GM11168 (cell line): ENCODE results near the gene B4GALNT4.

Source experiments
- in situ Hi-C: fragments of 300-500 bp; cut with MboI; formaldehyde crosslinking; loops from one replicate; pipeline ENCODE4 v1.12.0; 2022; ENCODE audit warnings: low sequenced_read_pairs; ENCODE audit not compliant: unreplicated experiment

B4GALNT4 gene

DNA sequence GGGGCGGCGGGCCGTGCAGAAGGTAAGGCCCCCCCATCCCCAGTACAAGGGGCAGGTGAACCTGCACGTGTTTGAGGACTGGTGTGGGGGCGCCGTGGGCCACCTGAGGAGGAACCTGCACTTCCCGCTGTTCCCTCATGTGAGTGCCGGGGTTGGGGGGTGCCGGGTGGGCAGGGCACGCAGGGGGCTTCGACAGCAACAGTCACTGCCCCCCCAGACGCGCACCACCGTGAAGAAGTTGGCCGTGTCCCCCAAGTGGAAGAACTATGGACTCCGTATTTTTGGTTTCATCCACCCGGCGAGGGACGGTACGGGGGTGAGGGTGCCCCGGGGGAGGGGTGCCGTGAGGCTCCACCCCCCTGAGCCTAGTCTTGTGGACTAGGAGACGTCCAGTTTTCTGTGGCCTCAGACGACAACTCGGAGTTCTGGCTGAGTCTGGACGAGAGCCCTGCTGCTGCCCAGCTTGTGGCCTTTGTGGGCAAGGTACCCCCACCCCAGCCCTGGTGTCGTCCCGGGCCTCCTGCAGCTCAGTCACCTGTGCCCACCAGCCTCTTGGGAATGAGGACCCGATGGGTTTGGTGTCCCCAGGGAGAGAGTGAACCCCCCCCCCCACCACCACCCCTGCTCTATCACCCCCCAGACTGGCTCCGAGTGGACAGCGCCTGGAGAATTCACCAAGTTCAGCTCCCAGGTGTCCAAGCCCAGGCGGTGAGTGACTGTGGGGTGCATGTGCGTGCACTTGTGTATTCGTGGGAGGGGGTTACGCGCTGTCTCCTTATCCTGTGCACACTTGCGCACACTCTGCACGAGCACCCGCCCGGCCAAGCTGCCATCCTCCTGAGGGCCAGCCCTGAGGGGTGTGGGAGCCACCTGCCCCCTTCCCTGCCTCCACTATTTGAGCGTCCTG is 3.8 kb downstream of the B4GALNT4 start:
- in situ Hi-C loops, result no loop called here

DNA sequence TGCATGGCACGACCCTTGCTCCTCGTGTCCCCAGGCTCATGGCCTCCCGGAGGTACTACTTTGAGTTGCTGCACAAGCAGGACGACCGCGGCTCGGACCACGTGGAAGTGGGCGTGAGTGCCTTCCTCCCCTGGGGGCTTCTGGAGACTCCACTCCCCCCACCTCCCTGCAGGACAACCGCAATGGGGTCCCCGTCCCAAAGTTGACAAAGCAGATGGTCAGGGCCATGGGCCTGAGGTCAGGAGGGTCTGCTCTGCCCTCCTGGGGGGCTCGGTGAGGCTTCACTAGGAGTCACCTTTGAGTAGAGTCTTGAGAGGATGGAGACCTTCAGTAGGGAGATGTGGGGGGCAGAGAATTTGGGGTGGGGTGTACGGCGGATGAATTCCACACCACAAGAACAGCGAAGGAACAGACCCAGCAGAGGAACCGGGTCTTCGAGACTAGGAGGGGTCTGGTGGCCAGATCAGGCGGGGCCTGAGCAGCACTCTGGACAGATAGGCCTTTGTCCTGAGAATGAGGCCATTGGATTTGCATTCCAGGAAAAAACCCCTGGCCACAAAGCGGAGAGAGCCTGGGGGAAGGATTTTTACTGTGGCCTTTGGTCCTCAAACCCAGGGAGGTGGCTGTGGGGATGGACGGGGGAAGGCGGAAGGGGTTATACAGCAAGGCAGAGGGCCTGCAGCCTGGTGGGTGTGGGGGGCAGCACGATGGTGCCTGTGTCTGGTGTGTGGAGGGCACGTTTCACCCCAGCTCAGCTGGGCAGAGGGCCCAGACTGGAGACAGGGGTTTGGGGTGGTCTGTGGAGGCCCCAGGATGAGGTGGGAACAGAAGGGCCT is 4.6 kb downstream of the B4GALNT4 start:
- in situ Hi-C loops, result no loop called here

DNA sequence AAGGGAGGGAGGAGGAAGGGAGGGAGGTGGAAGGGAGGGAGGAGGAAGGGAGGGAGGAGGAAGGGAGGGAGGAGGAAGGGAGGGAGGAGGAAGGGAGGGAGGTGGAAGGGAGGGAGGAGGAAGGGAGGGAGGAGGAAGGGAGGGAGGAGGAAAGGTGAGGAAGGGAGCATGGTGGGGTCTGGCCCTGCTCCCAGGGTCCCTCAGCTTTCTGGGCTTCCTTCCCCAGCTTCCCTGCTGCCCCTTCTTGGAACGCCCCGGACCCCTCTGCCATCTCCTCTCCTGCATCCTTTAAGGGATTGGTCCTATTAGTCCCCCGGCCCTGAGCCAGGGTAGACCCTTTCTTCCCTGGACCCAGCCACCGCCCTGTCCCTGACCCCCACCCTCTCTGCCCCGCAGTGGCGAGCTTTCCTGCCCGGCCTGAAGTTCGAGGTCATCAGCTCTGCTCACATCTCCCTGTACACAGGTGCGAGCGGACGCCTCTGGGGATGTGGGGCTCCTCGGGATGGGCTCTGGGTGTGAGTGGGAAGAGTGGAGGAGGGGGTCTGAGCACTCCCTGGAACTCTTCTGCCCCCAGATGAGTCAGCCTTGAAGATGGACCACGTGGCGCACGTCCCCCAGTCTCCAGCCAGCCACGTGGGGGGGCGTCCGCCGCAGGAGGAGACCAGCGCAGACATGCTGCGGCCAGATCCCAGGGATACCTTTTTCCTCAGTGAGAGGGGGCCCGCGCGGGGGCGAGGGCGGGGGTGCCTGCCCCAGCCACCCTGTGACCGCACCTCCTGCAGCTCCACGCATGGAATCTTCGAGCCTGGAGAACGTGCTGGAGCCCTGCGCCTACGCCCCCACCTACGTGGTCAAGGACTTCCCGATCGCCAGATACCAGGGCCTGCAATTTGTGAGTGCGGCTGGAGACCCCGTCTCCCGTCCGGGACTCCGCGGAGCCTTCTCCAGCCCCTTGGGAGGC is 6.0 kb downstream of the B4GALNT4 start:
- in situ Hi-C loops, result no loop called here

DNA sequence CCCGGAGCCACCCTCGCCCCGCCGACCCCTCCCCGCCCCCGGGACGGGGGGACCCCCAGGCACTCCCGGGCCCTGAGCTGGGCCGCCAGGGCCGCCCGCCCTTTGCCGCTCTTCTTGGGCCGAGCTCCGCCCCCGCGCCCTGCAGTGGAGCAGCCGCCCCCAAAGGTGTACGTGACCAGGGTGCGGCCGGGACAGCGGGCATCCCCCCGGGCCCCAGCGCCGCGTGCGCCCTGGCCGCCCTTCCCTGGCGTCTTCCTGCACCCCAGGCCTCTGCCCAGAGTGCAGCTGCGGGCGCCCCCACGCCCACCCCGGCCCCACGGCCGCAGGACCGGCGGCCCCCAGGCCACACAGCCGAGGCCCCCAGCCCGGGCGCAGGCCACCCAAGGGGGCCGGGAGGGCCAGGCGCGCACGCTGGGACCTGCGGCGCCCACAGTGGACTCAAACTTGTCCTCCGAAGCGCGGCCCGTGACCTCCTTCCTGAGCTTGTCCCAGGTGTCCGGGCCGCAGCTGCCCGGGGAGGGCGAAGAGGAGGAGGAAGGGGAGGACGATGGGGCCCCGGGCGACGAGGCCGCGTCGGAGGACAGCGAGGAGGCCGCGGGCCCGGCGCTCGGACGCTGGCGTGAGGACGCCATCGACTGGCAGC is 7.4 kb downstream of the B4GALNT4 start:
- in situ Hi-C loops, result no loop called here

DNA sequence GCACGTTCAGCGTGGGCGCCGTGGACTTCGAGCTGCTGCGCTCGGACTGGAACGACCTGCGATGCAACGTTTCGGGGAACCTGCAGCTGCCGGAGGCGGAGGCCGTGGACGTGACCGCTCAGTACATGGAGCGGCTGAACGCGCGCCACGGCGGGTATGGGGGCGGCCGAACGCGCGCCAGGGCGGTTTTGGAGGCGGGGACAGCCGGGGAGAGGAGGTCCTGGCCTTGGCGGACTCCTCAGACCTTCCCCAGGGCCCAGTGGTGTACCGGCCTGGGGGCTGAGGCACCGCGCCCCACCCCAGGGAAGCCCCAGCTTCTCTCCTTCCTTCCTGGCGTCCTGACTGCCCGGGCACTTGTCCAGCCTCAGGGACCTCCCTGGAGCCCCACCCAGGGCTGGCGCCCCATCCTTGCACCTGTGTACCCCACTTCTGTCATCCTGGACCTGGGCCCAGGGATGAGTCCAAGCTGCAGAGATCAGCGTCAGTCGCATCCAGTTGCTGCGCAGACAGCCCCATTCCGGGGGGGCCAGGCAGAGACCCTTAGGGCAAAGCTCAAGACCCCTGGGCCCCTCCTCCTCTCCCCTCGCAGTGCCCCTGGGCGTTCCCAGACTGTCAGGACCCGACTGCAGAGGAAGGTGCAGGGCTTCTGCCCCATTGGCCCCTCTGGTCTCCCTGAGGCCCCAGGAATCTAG is 8.0 kb downstream of the B4GALNT4 start:
- in situ Hi-C loops, result no loop called here

DNA sequence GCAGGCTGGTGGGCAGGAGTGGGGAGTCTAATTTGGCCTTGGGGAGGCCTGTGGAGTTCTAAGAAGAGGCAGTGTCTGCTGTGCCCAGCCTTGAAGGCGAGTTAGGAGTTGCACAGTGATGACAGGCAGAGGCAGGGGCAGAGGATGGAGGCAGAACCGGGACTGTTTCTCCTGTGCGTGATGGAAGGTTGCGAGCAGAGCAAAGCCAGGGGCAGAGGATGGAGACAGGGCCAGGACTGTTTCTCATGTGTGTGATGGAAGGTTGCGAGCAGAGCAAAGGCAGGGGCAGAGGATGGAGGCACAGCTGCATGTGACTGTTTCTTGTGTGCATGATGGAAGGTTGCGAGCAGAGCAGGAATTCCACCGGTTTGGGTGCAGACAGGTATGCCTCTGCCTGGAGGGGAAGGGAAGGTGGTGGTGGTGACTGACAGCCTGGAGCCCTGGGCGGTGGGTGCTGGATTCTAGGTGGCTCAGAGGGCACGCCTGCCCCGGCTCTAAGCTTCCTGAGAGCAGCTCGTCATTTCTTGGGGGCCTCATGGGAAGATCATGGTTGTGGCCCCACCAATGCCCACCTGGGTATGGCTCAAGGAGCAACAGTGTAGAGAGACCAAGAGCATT is 8.7 kb downstream of the B4GALNT4 start:
- in situ Hi-C loops, result no loop called here

DNA sequence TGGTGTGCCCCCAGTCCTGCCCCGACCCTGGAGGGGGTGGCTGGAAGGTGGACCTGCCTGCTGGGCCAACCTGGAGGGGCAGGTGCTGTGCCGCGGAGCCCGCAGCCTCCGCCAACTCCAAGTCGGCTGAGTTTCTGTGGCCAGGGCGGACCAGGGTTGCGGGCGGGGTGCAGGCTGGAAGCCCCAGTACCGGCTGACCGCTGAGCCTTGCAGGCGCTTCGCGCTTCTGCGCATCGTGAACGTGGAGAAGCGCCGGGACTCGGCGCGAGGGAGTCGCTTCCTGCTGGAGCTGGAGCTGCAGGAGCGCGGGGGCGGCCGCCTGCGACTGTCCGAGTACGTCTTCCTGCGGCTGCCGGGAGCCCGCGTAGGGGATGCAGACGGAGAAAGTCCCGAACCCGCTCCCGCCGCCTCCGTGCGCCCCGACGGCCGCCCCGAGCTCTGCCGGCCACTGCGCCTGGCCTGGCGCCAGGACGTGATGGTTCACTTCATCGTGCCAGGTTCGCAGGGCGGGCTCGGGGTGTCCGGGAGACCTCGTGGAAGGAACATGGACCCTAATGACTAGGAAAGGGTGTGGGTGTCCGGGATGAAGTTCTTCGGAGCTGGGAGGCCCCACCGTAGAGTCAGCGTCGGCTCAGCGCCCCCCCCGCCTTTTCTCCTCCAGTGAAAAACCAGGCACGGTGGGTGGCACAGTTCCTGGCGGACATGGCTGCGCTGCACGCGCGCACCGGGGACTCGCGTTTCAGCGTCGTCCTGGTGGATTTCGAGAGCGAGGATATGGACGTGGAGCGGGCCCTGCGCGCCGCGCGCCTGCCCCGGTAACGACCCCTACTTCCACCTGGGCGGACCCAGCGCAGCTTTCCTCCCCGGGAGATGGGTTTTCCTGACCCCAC is 10.2 kb downstream of the B4GALNT4 start:
- in situ Hi-C loops, result no loop called here

DNA sequence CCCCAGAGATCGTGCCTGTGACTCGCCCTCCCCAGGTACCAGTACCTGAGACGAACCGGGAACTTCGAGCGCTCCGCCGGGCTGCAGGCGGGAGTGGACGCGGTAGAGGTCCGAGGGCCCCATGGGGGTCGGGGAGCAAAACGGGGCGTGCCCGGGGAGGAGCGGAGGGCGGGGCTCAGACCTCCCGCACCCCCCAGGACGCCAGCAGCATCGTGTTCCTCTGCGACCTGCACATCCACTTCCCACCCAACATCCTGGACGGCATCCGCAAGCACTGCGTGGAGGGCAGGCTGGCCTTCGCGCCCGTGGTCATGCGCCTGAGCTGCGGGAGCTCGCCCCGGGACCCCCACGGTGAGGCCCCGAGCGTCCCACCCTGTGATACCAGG is 10.8 kb downstream of the B4GALNT4 start:
- in situ Hi-C loops, result no loop called here

DNA sequence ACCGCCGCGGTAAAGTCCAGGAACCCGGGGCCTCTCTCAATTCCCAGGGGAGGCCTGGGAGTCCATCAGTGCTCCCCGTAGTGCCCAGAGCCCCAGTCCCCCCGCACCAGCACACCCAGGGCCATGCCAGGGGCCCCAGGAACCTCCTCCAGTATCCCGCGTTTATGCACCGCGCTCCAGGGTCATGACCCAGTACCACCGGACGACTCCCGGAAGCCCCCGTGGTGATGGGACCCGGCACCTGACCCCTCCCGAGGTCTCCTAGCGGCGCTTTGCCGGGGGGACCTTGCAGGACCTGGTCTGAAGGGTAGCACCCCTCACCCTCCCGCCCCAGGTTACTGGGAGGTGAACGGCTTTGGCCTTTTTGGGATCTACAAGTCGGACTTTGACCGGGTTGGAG is 11.2 kb downstream of the B4GALNT4 start:
- in situ Hi-C loops, result no loop called here

DNA sequence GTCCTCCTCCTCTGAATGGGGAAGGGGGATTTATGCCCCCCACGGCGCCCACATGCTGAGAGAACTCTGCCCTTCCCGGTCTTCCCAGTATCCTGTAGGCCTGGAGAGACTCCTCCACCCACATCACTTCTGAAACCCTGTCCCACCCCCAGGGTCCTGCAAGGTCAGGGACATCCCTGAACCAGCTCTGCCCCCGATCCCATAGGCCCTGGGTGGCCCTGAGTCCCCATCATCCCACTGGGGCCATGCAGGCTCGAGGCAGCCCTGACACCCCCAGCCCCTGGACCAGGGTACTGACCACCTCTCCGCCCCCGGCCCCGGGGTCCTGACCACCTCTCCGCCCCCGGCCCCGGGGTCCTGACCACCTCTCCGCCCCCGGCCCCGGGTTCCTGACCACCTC is 11.7 kb downstream of the B4GALNT4 start:
- in situ Hi-C loops, result no loop called here

DNA sequence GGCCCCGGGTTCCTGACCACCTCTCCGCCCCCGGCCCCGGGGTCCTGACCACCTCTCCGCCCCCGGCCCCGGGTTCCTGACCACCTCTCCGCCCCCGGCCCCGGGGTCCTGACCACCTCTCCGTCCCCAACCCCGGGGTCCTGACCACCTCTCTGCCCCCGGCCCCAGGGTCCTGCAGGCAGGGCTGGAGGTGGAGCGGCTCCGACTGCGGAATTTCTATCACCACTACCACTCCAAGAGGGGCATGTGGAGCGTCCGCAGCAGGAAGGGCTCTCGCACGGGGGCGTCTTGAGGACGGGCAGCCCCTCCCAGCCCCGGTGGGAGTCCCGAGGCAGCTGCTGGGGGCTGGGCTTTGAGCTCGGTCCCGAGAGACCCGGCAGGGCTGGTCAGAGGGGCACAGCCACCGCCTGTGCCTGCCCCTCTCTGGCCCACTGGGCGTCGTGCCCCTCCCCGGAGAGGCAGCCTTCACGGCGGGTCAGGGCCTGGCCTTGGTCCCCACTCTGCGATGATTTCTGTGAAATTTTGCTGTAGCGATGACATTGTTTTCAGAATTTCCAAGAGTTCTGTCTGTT is 12.3 kb downstream of the B4GALNT4 start:
- in situ Hi-C loops, result no loop called here

DNA sequence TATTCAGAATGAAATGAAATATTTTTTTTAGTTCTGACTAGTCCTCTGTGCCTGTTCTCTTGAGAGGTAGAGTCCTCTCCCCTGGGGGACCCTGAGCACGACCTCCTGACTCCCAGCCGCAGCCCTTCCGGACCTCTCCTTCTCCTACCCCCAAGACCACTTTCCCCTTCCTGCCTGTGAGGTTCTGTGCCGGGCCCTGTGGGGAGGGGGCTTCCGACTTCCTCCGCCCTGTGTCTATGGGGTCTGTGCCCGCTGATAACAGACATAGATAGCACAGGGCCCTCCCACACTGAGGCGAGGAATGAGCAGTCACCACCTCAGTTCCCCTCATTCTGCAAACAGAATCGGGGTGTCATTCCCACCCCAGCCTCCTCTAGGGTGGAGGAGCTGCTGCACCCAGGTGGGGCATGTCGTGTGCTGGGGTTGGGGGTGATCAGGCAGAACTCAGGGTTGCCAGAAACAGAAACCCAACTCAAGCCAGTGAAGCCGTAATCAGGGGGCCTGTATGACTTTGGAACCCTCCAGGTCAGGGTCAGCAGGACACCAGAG is 12.9 kb downstream of the B4GALNT4 start:
- in situ Hi-C loops, result no loop called here

DNA sequence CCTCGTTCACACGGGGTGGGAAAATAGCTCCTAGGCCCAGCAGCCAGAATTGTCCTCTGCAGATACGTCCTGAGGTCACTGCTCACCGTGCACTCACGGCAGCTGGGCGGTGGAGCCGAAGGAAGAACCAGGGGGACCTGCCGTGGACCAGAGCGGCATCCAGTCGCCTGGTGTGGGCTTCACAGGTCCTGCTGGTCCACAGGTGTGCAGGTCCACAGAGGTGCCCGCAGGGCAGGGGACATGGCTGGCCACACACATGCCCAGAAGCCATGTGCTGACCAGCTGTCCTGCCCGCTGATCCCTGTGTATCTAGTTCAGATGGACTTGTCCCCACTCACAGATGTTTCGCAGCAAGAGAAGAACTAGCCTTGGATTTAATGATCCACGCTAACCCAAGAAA is 14.1 kb downstream of the B4GALNT4 start:
- in situ Hi-C loops, result no loop called here

DNA sequence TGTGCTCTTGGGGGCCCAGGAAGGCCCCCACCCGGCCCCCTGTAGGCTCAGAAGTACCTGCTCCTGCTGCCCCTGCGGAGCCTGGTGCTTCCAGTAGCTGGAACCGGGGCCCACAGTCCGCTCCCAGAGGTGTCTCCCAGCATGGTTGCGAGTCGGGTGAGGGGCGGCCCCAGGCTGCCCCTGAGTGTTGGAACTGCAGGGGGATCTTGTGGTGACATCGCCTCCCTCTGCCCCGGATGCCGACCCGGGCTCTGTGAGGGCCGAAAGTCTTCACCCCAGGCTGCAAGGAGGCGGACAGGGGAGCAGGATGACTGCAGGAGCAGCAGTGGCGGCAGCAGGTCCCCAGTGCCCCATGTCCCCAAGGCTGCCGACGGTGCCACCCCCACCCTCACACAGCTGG is 15.2 kb downstream of the B4GALNT4 start:
- in situ Hi-C loops, result no loop called here

DNA sequence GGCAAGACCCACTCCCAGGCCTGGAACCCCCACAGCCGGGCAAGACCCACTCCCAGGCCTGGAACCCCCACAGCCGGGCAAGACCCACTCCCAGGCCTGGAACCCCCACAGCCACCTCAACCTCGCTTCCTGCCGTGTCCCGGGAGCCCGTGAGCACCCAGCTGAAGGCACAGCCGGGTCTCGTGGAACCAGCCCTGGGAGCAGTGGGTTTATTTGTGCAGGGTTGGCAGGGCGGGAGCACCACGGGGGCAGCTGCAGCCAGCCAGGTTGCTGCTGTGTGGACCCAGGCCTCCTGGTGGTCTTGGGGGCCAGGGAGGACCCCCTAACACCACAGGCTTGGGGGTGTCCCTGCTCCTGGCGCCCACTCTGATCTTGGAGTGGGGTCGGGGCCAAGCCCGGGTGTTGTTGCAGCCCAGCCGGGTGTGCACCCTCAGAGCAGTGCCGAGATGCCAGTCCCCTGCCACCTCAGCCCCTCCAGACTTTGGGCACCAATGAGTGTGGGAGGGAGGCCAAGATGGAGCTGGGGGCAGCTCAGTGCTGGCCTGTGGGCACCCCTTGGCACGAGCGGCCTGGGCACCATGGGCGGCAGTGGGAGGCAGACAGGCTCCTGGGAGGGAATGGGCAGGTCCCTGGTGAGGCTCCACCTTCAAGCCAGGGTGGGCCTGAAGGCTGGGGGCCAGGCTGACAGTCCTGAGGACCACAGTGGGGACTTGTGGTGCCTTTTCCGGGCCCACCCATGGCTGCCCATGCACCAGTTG is 16.5 kb downstream of the B4GALNT4 start:
- in situ Hi-C loops, result no loop called here

DNA sequence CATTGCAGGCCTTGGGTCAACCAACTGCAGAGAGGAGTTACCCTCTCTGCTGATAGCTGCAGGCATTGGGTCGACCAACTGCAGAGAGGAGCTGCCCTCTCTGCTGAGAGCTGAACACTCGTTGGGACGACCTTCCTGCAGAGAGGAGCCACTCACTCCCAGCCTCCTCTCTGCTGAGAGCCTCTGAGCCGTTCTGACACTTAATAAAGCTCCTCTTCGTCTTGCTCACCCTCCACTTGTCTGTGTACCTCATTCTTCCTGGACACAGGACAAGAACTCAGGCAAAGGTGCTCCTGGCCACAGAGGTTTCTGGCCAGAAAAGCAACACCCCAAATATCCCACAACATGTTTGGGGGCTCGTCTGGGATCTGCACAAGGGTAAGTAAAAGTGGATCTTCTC is 17.2 kb downstream of the B4GALNT4 start:
- in situ Hi-C loops, result no loop called here
